ENCODE measurements around the gene ITGB6. TPM values are rescaled to one million over a fixed set of nuclear protein-coding genes. Genes with fewer than 3 reads are reported as not detected.

Gene ITGB6
- total RNA-seq, 1 donor from 2014 or later: 17.2 TPM

DNA sequence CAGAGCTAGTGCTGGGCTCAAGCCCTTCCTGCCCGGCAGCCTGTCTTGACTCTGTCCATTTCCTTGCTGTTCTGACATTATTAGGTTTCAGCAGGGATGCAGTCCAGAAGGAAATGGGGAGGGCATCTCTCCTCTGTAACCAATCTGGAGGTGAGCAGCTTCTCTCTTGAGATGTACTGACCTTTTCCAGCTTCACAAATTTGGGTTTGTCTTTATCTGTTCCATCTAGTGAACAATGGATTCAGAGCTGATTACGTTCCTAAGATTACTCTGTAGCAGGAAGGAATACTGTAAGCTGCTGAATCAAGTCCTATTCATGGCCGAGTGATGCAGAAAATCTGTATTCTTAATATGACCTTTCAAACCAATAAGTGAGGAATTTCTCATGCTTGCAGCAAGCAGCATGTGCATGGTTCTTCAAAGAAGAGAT is 148.7 kb downstream of the ITGB6 start:
- no peaks in the 10 kb centered on the region for H3K36me3 ChIP-seq
- TF ChIP-seq POLR2AphosphoS5 (IDR thresholded peaks at IDR 0.05; ENCODE audit: insufficient read depth in 1 of 2, low read depth in 1 of 2) (no peak), POLR2A (IDR thresholded peaks at IDR 0.05) (no peak)
- TF ChIP-seq, protein P1, sequence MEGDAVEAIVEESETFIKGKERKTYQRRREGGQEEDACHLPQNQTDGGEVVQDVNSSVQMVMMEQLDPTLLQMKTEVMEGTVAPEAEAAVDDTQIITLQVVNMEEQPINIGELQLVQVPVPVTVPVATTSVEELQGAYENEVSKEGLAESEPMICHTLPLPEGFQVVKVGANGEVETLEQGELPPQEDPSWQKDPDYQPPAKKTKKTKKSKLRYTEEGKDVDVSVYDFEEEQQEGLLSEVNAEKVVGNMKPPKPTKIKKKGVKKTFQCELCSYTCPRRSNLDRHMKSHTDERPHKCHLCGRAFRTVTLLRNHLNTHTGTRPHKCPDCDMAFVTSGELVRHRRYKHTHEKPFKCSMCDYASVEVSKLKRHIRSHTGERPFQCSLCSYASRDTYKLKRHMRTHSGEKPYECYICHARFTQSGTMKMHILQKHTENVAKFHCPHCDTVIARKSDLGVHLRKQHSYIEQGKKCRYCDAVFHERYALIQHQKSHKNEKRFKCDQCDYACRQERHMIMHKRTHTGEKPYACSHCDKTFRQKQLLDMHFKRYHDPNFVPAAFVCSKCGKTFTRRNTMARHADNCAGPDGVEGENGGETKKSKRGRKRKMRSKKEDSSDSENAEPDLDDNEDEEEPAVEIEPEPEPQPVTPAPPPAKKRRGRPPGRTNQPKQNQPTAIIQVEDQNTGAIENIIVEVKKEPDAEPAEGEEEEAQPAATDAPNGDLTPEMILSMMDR (IDR thresholded peaks at IDR 0.05): no peak
- H3K4me1 ChIP-seq: peaks cover 35% of the 10 kb centered on the region
- no peaks in the 10 kb centered on the region for H3K27me3 ChIP-seq
- H3K4me3 ChIP-seq: no peak overlapping the region
- H3K9me3 ChIP-seq: no peaks in the 10 kb centered on the region
- H3K27ac ChIP-seq: no peak overlapping the region
- intact Hi-C loops (cut with DNase I): no loop called here
- DNase-seq (ENCODE audit: extremely low spot score in 2 of 2): no peak

DNA sequence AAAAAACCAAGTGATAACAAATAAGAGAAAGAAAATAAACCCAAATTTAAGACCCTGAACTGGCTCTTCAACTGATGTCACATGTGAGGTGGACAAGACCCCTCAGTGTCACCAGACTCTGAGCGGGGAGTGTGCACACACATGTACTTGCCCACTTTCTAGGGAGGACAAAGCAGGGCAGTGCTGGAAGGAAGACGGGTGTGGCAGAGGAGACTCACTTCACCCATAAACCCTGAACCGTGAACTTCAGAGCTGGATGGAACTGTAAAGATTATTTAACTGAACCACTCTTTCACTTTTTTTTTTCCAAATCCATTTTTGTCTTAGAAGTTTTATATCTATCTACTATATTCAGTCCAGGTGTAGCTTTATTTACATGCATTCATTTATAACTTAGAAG is 149.9 kb downstream of the ITGB6 start:
- Histone ChIP-seq H3K9me3 (no peaks in the 10 kb centered on the region), H3K27ac (no peak overlapping the region), H3K36me3 (no peaks in the 10 kb centered on the region), H3K4me3 (no peak overlapping the region), H3K27me3 (no peaks in the 10 kb centered on the region), H3K4me1 (peaks cover 25% of the 10 kb centered on the region)
- intact Hi-C loops (cut with DNase I): no loop called here
- no peak for TF ChIP-seq POLR2A (IDR thresholded peaks at IDR 0.05)
- no peak for DNase-seq (ENCODE audit: extremely low spot score in 2 of 2)

Other genes starting within 250 kb of the ITGB6 start
- gene PLA2R1, start 137.7 kb downstream of the ITGB6 start, total RNA-seq: 24.3 TPM

Measured in vagina (tissue), 2 donors.